GM23338 (cell line): ENCODE measurements around the gene MYOM1. TPM values are rescaled to one million over a fixed set of nuclear protein-coding genes. Genes with fewer than 3 reads are reported as not detected.

Source experiments
- ATAC-seq: fragments of 200-7000 bp; cut with Tn5 transposase; 3 replicates; pipeline ENCODE4 v1.9.1; 2020
- DNase-seq: peaks from one replicate; pipeline ENCODE4 v3.0.0-alpha.2; 2015; ENCODE audit warnings: low spot score
- H2AFZ ChIP-seq: fragments of 200-600 bp; sonication (generic); 2 replicates; pipeline ENCODE4 v1.8.0; 2016; ENCODE audit warnings: antibody characterized with exemption, mild to moderate bottlenecking, moderate library complexity
- H3F3A ChIP-seq: fragments of 200-600 bp; sonication (generic); replicated peaks from 2 replicates; pipeline ENCODE4 v1.8.0; 2017; ENCODE audit warnings: antibody characterized with exemption, mixed run types, low read depth
- H3K27ac ChIP-seq: fragments of 200-600 bp; sonication (generic); 2 replicates; pipeline ENCODE4 v1.6.1; 2016; ENCODE audit warnings: low read depth
- H3K27me3 ChIP-seq: fragments of 200-600 bp; sonication (generic); 2 replicates; pipeline ENCODE4 v1.8.0; 2016; ENCODE audit warnings: mild to moderate bottlenecking, mixed run types, moderate library complexity; ENCODE audit not compliant: insufficient read depth
- H3K36me3 ChIP-seq: fragments of 200-600 bp; sonication (generic); 2 replicates; pipeline ENCODE4 v1.8.0; 2016; ENCODE audit warnings: mild to moderate bottlenecking; ENCODE audit not compliant: insufficient read depth
- H3K4me1 ChIP-seq: fragments of 200-600 bp; sonication (generic); 2 replicates; pipeline ENCODE4 v1.8.0; 2016; ENCODE audit warnings: mild to moderate bottlenecking, moderate library complexity; ENCODE audit not compliant: insufficient read depth
- H3K4me2 ChIP-seq: fragments of 200-600 bp; sonication (generic); 2 replicates; pipeline ENCODE4 v1.7.1; 2017; ENCODE audit warnings: mixed run types
- H3K4me3 ChIP-seq: fragments of 200-600 bp; sonication (generic); 2 replicates; pipeline ENCODE4 v1.6.1; 2016; ENCODE audit warnings: mixed run types
- H3K79me2 ChIP-seq: fragments of 200-600 bp; sonication (generic); replicated peaks from 2 replicates; pipeline ENCODE4 v1.8.0; 2017; ENCODE audit warnings: mild to moderate bottlenecking; ENCODE audit not compliant: insufficient read depth
- H3K9me2 ChIP-seq: fragments of 200-600 bp; sonication (generic); 2 replicates; pipeline ENCODE4 v1.8.0; 2017; ENCODE audit not compliant: insufficient read depth
- H4K20me1 ChIP-seq: fragments of 200-600 bp; sonication (generic); replicated peaks from 2 replicates; pipeline ENCODE4 v1.8.0; 2017; ENCODE audit warnings: mild to moderate bottlenecking; ENCODE audit not compliant: insufficient read depth
- H3K27ac Mint-ChIP-seq: 2 replicates; pipeline ENCODE4 v1.8.0; 2020; ENCODE audit warnings: inconsistent platforms, mild to moderate bottlenecking, moderate library complexity, mixed read lengths
- H3K27me3 Mint-ChIP-seq: 3 replicates; pipeline ENCODE4 v1.8.0; 2022; ENCODE audit warnings: low read depth, mild to moderate bottlenecking, moderate library complexity, mixed read lengths, inconsistent platforms; ENCODE audit not compliant: insufficient read depth, poor library complexity
- H3K36me3 Mint-ChIP-seq: 3 replicates; pipeline ENCODE4 v1.8.0; 2021; ENCODE audit warnings: low read depth, mild to moderate bottlenecking, inconsistent platforms, moderate library complexity, mixed read lengths
- H3K4me1 Mint-ChIP-seq: 3 replicates; pipeline ENCODE4 v1.8.0; 2020; ENCODE audit warnings: mild to moderate bottlenecking, inconsistent platforms, mixed read lengths
- H3K4me3 Mint-ChIP-seq: 3 replicates; pipeline ENCODE4 v1.8.0; 2021; ENCODE audit warnings: moderate library complexity, mild to moderate bottlenecking, inconsistent platforms, mixed read lengths
- H3K9me3 Mint-ChIP-seq: 3 replicates; pipeline ENCODE4 v1.8.0; 2020; ENCODE audit warnings: moderate library complexity, mild to moderate bottlenecking, inconsistent platforms, mixed read lengths
- CREB1 ChIP-seq: fragments of 250-450 bp; sonication (Bioruptor Pico); IDR thresholded peaks from 2 replicates; pipeline ENCODE4 v1.5.0; 2020; ENCODE audit warnings: low read depth, mild to moderate bottlenecking, moderate library complexity
- CTCF ChIP-seq, 2 experiments: fragments of 200-600 bp in 1 of 2; sonication (generic) in 1 of 2; conservative IDR thresholded peaks; 2 replicates each; pipeline versions ENCODE4 v1.5.1 to v1.6.1; 2016 to 2017; ENCODE audit warnings: antibody characterized with exemption in 2 of 2, low read depth in 2 of 2, mild to moderate bottlenecking in 2 of 2, moderate library complexity in 1 of 2
- ETS1 ChIP-seq: IDR thresholded peaks from 2 replicates; pipeline ENCODE4 v1.6.1; 2016; ENCODE audit warnings: antibody characterized with exemption
- EZH2 ChIP-seq: fragments of 200-600 bp; sonication (generic); IDR thresholded peaks from one replicate; pipeline ENCODE4 v1.8.0; 2017; ENCODE audit warnings: antibody characterized with exemption, mild to moderate bottlenecking, low read depth; ENCODE audit not compliant: unreplicated experiment
- EZH2phosphoT487 ChIP-seq: fragments of 200-600 bp; sonication (generic); IDR thresholded peaks from one replicate; pipeline ENCODE4 v1.8.1; 2018; ENCODE audit warnings: antibody characterized with exemption; ENCODE audit not compliant: unreplicated experiment
- JUNB ChIP-seq: IDR thresholded peaks from one replicate; pipeline ENCODE4 v1.6.1; 2016; ENCODE audit warnings: antibody characterized with exemption; ENCODE audit not compliant: unreplicated experiment
- NANOG ChIP-seq: IDR thresholded peaks from 2 replicates; pipeline ENCODE4 v1.6.1; 2016; ENCODE audit warnings: antibody characterized with exemption, borderline replicate concordance
- POLR2AphosphoS5 ChIP-seq: IDR thresholded peaks from 2 replicates; pipeline ENCODE4 v1.6.1; 2016; ENCODE audit warnings: antibody characterized with exemption, low read depth
- REST ChIP-seq: IDR thresholded peaks from one replicate; pipeline ENCODE4 v1.6.1; 2018; ENCODE audit warnings: antibody characterized with exemption; ENCODE audit not compliant: unreplicated experiment
- STAT1 ChIP-seq: IDR thresholded peaks from one replicate; pipeline ENCODE4 v1.6.1; 2016; ENCODE audit warnings: antibody characterized with exemption; ENCODE audit not compliant: unreplicated experiment
- ZNF114 ChIP-seq: fragments of 250-450 bp; sonication (Bioruptor Pico); IDR thresholded peaks from 2 replicates; pipeline ENCODE4 v1.5.0; 2020; ENCODE audit warnings: mild to moderate bottlenecking, moderate library complexity
- ZNF331 ChIP-seq: fragments of 250-450 bp; sonication (Bioruptor Pico); IDR thresholded peaks from 2 replicates; pipeline ENCODE4 v1.5.0; 2020; ENCODE audit warnings: low read depth, mild to moderate bottlenecking, moderate library complexity
- ZNF462 ChIP-seq: fragments of 250-450 bp; sonication (Bioruptor Pico); IDR thresholded peaks from 2 replicates; pipeline ENCODE4 v1.5.0; 2020; ENCODE audit warnings: mild to moderate bottlenecking, moderate library complexity
- polyA plus RNA-seq: library from polyadenylated mRNA; unstranded; fragments of >200 nt; fragmentation: Nextera tagmentation; extraction: Ambion mirVana; gene quantifications from 2 replicates; pipeline ENCODE4 v1.2.1, GENCODE V29; 2016
- total RNA-seq: library from RNA; depleted of rRNA; stranded (reverse); fragments of >200 nt; shearing (Covaris generic); gene quantifications from 2 replicates; pipeline ENCODE4 v1.2.3, GENCODE V29; 2014

MYOM1 gene
- total and polyA plus RNA-seq, 2 experiments from 2014 or later: 0.27 to 0.38 TPM

- peak overlapping the region; percentile 94 for H3K4me3 Mint-ChIP-seq
- H3K27me3 Mint-ChIP-seq: peaks cover 8% of the 10 kb centered on the region
- H3K79me2 ChIP-seq: peaks cover 36% of the 10 kb centered on the region
- H3K4me2 ChIP-seq: peak overlapping the region; percentile 81
- no peaks in the 10 kb centered on the region for H3K9me2 ChIP-seq
- H3K27me3 ChIP-seq: no peaks in the 10 kb centered on the region
- H3K4me1 ChIP-seq: peaks cover 14% of the 10 kb centered on the region
- no peaks in the 10 kb centered on the region for H3F3A ChIP-seq
- peak overlapping the region; percentile 96 for H3K4me3 ChIP-seq
- peak overlapping the region; percentile 91 for H3K27ac ChIP-seq
- peaks cover 25% of the 10 kb centered on the region for H4K20me1 ChIP-seq
- no peaks in the 10 kb centered on the region for H3K9me3 Mint-ChIP-seq
- peaks cover 23% of the 10 kb centered on the region for H3K36me3 Mint-ChIP-seq
- H3K4me1 Mint-ChIP-seq: peaks cover 45% of the 10 kb centered on the region
- H3K27ac Mint-ChIP-seq: peak overlapping the region; percentile 97
- ATAC-seq (no peak), DNase-seq (no peak)
- TF ChIP-seq ETS1 (no peak), EZH2 (no peak), POLR2AphosphoS5 (no peak), NANOG (no peak), ZNF114 (CRISPR knock-in tag) (no peak), REST (no peak), STAT1 (no peak), ZNF331 (CRISPR knock-in tag) (no peak), EZH2phosphoT487 (no peak), ZNF462 (no peak), JUNB (no peak), CTCF (conservative IDR thresholded peaks at IDR 0.05; ENCODE audit: low read depth in 2 of 2) (no peak), CREB1 (no peak)
- H3K36me3 ChIP-seq: peaks cover 1% of the 10 kb centered on the region; the same call in 1 of the 2 replicates
- no peak overlapping the region for H2AFZ ChIP-seq
These were observed 41.2 kb upstream of the MYOM1 start for GRCh38 chr18:3260995-3261372.
